HCT116 (cell line): ENCODE results near the gene RNF175. TPM values are rescaled to one million over a fixed set of nuclear protein-coding genes. Genes with fewer than 3 reads are reported as not detected.

Experiments used
- ATAC-seq: fragments of 200-7000 bp; cut with Tn5 transposase; 2 replicates; pipeline ENCODE4 v1.9.1; 2020; ENCODE audit warnings: mild to moderate bottlenecking, moderate library complexity
- BruUV-seq: library from RNA; stranded (reverse); fragments of 400-500 nt; replicated peaks from 2 replicates; lab custom pipeline; 2021; lab: Mats Ljungman, UMichigan
- CTCF ChIA-PET: fragments of 300-600 bp; sonication (Branson Sonifier 250); formaldehyde crosslinking; loops from one replicate; lab custom pipeline; 2021; ENCODE audit warnings: antibody characterized with exemption; lab: Charles Lee
- POLR2A ChIA-PET: fragments of 300-600, 350-600 bp; sonication (Branson Sonifier 250); formaldehyde crosslinking; loops from one replicate; lab custom pipeline; 2021; ENCODE audit warnings: antibody characterized with exemption; lab: Charles Lee
- RAD21 ChIA-PET, 2 experiments: fragments of 300-600 bp; sonication (Branson Sonifier 250); formaldehyde crosslinking; loops; one replicate each; lab custom pipeline; 2023; ENCODE audit warnings: low total read pairs in 2 of 2; ENCODE audit not compliant: uncharacterized antibody in 2 of 2, unreplicated experiment in 2 of 2, low non-redundant PET in 1 of 2; lab: Charles Lee
- DNase-seq: peaks from one replicate; pipeline ENCODE4 v3.0.0-alpha.2; 2010; ENCODE audit warnings: low read depth, low spot score
- H2AFZ ChIP-seq: fragments of 200-600 bp; shearing (Covaris generic), sonication (generic); 2 replicates; pipeline ENCODE4 v1.6.1; 2017; ENCODE audit warnings: low read depth, mixed run types, mixed read lengths, antibody characterized with exemption, low read length; ENCODE audit not compliant: poor library complexity, severe bottlenecking
- H3K27ac ChIP-seq: 2 replicates; pipeline ENCODE4 v1.5.1; 2012; ENCODE audit warnings: low read depth, low read length
- H3K27me3 ChIP-seq: fragments of 200-600 bp; sonication (generic); 2 replicates; pipeline ENCODE4 v1.6.1; 2016; ENCODE audit warnings: mixed run types, low read length, mixed read lengths; ENCODE audit not compliant: insufficient read depth
- H3K36me3 ChIP-seq, 2 experiments: fragments of 200-500 bp in 1 of 2; fragments of 200-600 bp in 1 of 2; sonication (Bioruptor generic) in 1 of 2; sonication (generic) in 1 of 2; 2 replicates each; pipeline versions ENCODE4 v1.5.1 to v1.6.1; 2014 to 2016; ENCODE audit warnings: low read length in 2 of 2, inconsistent platforms in 1 of 2, mixed read lengths in 1 of 2, mixed run types in 1 of 2; ENCODE audit not compliant: insufficient read depth in 2 of 2, control insufficient read depth in 1 of 2
- H3K4me1 ChIP-seq, 2 experiments: fragments of 200-600 bp in 1 of 2; sonication (generic) in 1 of 2; 2 replicates each; pipeline versions ENCODE4 v1.5.1 to v1.6.1; 2012 to 2017; ENCODE audit warnings: low read length in 2 of 2, inconsistent platforms in 1 of 2, mild to moderate bottlenecking in 1 of 2, mixed read lengths in 1 of 2, mixed run types in 1 of 2, moderate library complexity in 1 of 2; ENCODE audit not compliant: insufficient read depth in 2 of 2, control insufficient read depth in 1 of 2
- H3K4me2 ChIP-seq: fragments of 200-600 bp; sonication (generic); 2 replicates; pipeline ENCODE4 v1.6.1; 2017; ENCODE audit warnings: mixed run types, low read length, mixed read lengths
- H3K4me3 ChIP-seq, 2 experiments: fragments of 200-600 bp in 1 of 2; sonication (generic) in 1 of 2; replicated peaks in 1 of 2; 2 replicates each; pipeline ENCODE4 v1.5.1; 2011 to 2016; ENCODE audit warnings: low read length in 2 of 2, control low read depth in 1 of 2, low read depth in 1 of 2, mild to moderate bottlenecking in 1 of 2, mixed read lengths in 1 of 2, mixed run types in 1 of 2
- H3K79me2 ChIP-seq: fragments of 200-600 bp; sonication (generic); 2 replicates; pipeline ENCODE4 v1.6.1; 2017; ENCODE audit warnings: mild to moderate bottlenecking, mixed run types, low read length, moderate library complexity, mixed read lengths; ENCODE audit not compliant: insufficient read depth
- H3K9ac ChIP-seq: fragments of 200-600 bp; sonication (generic); 2 replicates; pipeline ENCODE4 v1.6.1; 2016; ENCODE audit warnings: low read length, mixed read lengths
- H3K9me2 ChIP-seq: fragments of 200-600 bp; sonication (generic), shearing (Covaris generic); 2 replicates; pipeline ENCODE4 v1.6.1; 2017; ENCODE audit warnings: mixed run types, mild to moderate bottlenecking, moderate library complexity; ENCODE audit not compliant: insufficient read depth
- H3K9me3 ChIP-seq, 2 experiments: fragments of 200-500 bp in 1 of 2; fragments of 200-600 bp in 1 of 2; sonication (Bioruptor generic) in 1 of 2; sonication (generic) in 1 of 2; 2 replicates each; pipeline ENCODE4 v1.6.1; 2014 to 2017; ENCODE audit warnings: low read length in 2 of 2, mixed read lengths in 2 of 2, inconsistent platforms in 1 of 2, low read depth in 1 of 2, mild to moderate bottlenecking in 1 of 2, mixed run types in 1 of 2, moderate library complexity in 1 of 2; ENCODE audit not compliant: control insufficient read depth in 1 of 2, insufficient read depth in 1 of 2
- H4K20me1 ChIP-seq: fragments of 200-600 bp; sonication (generic), shearing (Covaris generic); 2 replicates; pipeline ENCODE4 v1.6.1; 2017; ENCODE audit warnings: mixed run types, mild to moderate bottlenecking, moderate library complexity; ENCODE audit not compliant: insufficient read depth
- CBX3 ChIP-seq: IDR thresholded peaks from 2 replicates; pipeline ENCODE4 v1.6.1; 2012; ENCODE audit warnings: low read depth
- CEBPB ChIP-seq: IDR thresholded peaks from 2 replicates; pipeline ENCODE4 v1.6.1; 2012; ENCODE audit warnings: low read depth
- EGR1 ChIP-seq: IDR thresholded peaks from 2 replicates; pipeline ENCODE4 v1.6.1; 2012; ENCODE audit warnings: low read depth
- EZH2 ChIP-seq: fragments of 200-600 bp; sonication (generic); IDR thresholded peaks from 2 replicates; pipeline ENCODE4 v1.6.1; 2017; ENCODE audit warnings: antibody characterized with exemption, mixed run types
- EZH2phosphoT487 ChIP-seq: fragments of 200-600 bp; IDR thresholded peaks from 2 replicates; pipeline ENCODE4 v1.6.1; 2018; ENCODE audit warnings: antibody characterized with exemption, borderline replicate concordance
- FOSL1 ChIP-seq: IDR thresholded peaks from 2 replicates; pipeline ENCODE4 v1.6.1; 2012; ENCODE audit warnings: low read depth
- MAX ChIP-seq: IDR thresholded peaks from 2 replicates; pipeline ENCODE4 v1.6.1; 2012
- POLR2A ChIP-seq: IDR thresholded peaks from 2 replicates; pipeline ENCODE4 v1.7.0; 2011; ENCODE audit warnings: borderline replicate concordance; ENCODE audit not compliant: insufficient read depth, insufficient read length; ENCODE audit errors: extremely low read depth
- POLR2AphosphoS5 ChIP-seq: IDR thresholded peaks from 2 replicates; pipeline ENCODE4 v1.6.1; 2011; ENCODE audit warnings: mild to moderate bottlenecking, low read depth, low read length, moderate library complexity
- SIN3A ChIP-seq: IDR thresholded peaks from 2 replicates; pipeline ENCODE4 v1.6.1; 2012; ENCODE audit warnings: low read depth
- SRF ChIP-seq: IDR thresholded peaks from 2 replicates; pipeline ENCODE4 v1.6.1; 2012; ENCODE audit warnings: low read depth
- TCF7L2 ChIP-seq: IDR thresholded peaks from 2 replicates; pipeline ENCODE4 v1.7.0; 2011; ENCODE audit warnings: borderline replicate concordance, inconsistent platforms; ENCODE audit not compliant: insufficient read depth, insufficient read length; ENCODE audit errors: extremely low read depth
- YY1 ChIP-seq: IDR thresholded peaks from 2 replicates; pipeline ENCODE4 v1.6.1; 2011; ENCODE audit warnings: low read length, low read depth, moderate library complexity, mild to moderate bottlenecking; ENCODE audit not compliant: insufficient replicate concordance; ENCODE audit errors: extremely low read depth
- ZFX ChIP-seq: fragments of 450-650 bp; IDR thresholded peaks from 2 replicates; pipeline ENCODE4 v1.6.1; 2017
- intact Hi-C: fragments of 100-400 bp; cut with micrococcal nuclease; formaldehyde crosslinking; loops from 2 replicates; pipeline ENCODE4 v1.10.0; 2022
- total RNA-seq: library from RNA; stranded (reverse); gene quantifications from one replicate; pipeline ENCODE4 v1.2.1, GENCODE V29; 2021; ENCODE audit not compliant: unreplicated experiment
- TF ChIP-seq, protein P1 (sequence below): IDR thresholded peaks from 2 replicates; pipeline ENCODE4 v1.6.1; 2012
- TF ChIP-seq, protein P2 (sequence below): IDR thresholded peaks from 2 replicates; pipeline ENCODE4 v1.6.1; 2012; ENCODE audit warnings: low read depth

Gene RNF175
- total RNA-seq, 1 experiment from 2014 or later = not detected

DNA sequence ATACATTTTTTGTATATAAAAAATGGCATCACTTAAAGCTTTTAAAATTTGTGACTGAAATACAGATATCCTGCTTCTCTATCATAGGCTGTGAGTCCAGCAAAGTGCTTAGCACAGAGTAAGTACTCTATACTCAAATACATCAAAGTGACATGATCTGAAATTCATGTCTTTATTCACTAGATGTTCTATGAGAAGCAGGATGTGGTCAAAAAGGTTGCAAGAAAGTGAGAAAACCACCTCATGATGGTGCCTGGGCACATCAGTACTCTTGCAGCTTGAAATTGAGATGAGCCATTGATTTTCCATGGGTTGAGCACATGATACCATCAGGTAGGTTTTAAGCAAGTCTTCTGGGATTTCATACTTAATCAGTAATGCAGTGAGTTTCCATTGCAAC, 49.5 kb upstream of the RNF175 start:
- H3K27ac ChIP-seq = no peak overlapping the region
- BruUV-seq = no TSS peak
- TF ChIP-seq CBX3 = no peak
- TF ChIP-seq EZH2phosphoT487 = no peak
- no peak for TF ChIP-seq MAX
- TF ChIP-seq, protein P1, sequence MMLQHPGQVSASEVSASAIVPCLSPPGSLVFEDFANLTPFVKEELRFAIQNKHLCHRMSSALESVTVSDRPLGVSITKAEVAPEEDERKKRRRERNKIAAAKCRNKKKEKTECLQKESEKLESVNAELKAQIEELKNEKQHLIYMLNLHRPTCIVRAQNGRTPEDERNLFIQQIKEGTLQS = no peak
- H3K4me1 ChIP-seq = no peaks in the 10 kb centered on the region
- no peaks in the 10 kb centered on the region for H3K36me3 ChIP-seq
- H2AFZ ChIP-seq = no peak overlapping the region
- intact Hi-C loops = no loop called here
- ATAC-seq (no peak), DNase-seq (no peak)
- H3K9ac ChIP-seq = no peak overlapping the region
- H4K20me1 ChIP-seq = no peaks in the 10 kb centered on the region
- no peaks in the 10 kb centered on the region for H3K27me3 ChIP-seq
- POLR2A ChIA-PET = no interaction called here
- H3K4me3 ChIP-seq = no peak overlapping the region
- no peaks in the 10 kb centered on the region for H3K9me2 ChIP-seq
- no peaks in the 10 kb centered on the region for H3K79me2 ChIP-seq
- RAD21 ChIA-PET = no interaction called here
- CTCF ChIA-PET = no interaction called here
- H3K4me2 ChIP-seq = no peak overlapping the region
- H3K9me3 ChIP-seq = no peaks in the 10 kb centered on the region

GRCh38 chr4:153808175-153808574, 48.4 kb upstream of the RNF175 start:
- H3K27me3 ChIP-seq = no peaks in the 10 kb centered on the region
- TF ChIP-seq POLR2A = no peak
- TF ChIP-seq EZH2 = no peak
- no peak for TF ChIP-seq MAX
- no peak for TF ChIP-seq CEBPB
- TF ChIP-seq FOSL1 = no peak
- TF ChIP-seq POLR2AphosphoS5 = no peak
- no peak for TF ChIP-seq SIN3A
- no peak for TF ChIP-seq EZH2phosphoT487
- no peak for TF ChIP-seq ZFX
- TF ChIP-seq CBX3 = no peak
- TF ChIP-seq, protein P2, sequence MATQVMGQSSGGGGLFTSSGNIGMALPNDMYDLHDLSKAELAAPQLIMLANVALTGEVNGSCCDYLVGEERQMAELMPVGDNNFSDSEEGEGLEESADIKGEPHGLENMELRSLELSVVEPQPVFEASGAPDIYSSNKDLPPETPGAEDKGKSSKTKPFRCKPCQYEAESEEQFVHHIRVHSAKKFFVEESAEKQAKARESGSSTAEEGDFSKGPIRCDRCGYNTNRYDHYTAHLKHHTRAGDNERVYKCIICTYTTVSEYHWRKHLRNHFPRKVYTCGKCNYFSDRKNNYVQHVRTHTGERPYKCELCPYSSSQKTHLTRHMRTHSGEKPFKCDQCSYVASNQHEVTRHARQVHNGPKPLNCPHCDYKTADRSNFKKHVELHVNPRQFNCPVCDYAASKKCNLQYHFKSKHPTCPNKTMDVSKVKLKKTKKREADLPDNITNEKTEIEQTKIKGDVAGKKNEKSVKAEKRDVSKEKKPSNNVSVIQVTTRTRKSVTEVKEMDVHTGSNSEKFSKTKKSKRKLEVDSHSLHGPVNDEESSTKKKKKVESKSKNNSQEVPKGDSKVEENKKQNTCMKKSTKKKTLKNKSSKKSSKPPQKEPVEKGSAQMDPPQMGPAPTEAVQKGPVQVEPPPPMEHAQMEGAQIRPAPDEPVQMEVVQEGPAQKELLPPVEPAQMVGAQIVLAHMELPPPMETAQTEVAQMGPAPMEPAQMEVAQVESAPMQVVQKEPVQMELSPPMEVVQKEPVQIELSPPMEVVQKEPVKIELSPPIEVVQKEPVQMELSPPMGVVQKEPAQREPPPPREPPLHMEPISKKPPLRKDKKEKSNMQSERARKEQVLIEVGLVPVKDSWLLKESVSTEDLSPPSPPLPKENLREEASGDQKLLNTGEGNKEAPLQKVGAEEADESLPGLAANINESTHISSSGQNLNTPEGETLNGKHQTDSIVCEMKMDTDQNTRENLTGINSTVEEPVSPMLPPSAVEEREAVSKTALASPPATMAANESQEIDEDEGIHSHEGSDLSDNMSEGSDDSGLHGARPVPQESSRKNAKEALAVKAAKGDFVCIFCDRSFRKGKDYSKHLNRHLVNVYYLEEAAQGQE = no peak
- TF ChIP-seq TCF7L2 = no peak
- TF ChIP-seq SRF = no peak
- TF ChIP-seq EGR1 = no peak
- TF ChIP-seq YY1 = no peak
- RAD21 ChIA-PET = no interaction called here
- ATAC-seq (no peak), DNase-seq (no peak)
- H3K79me2 ChIP-seq = no peaks in the 10 kb centered on the region
- BruUV-seq = no TSS peak
- no peak overlapping the region for H3K9ac ChIP-seq
- H3K4me2 ChIP-seq = no peak overlapping the region
- no peaks in the 10 kb centered on the region for H3K9me2 ChIP-seq
- POLR2A ChIA-PET = no interaction called here
- no peak overlapping the region for H3K4me3 ChIP-seq
- H3K36me3 ChIP-seq = no peaks in the 10 kb centered on the region
- H4K20me1 ChIP-seq = no peaks in the 10 kb centered on the region
- CTCF ChIA-PET = no interaction called here
- H3K9me3 ChIP-seq = no peaks in the 10 kb centered on the region
- no peak overlapping the region for H3K27ac ChIP-seq
- H3K4me1 ChIP-seq = no peaks in the 10 kb centered on the region
- intact Hi-C loops = no loop called here
- H2AFZ ChIP-seq = no peak overlapping the region
